ENCODE measurements around the gene SLC30A2.

SLC30A2 gene

GRCh38 chr1:26043765-26044164, 2.2 kb downstream of the SLC30A2 start:
- no peak overlapping the region for H3K4me3 ChIP-seq (ENCODE audit: control insufficient read depth, low read depth, low read length)
- no peak for TF ChIP-seq CTCF (conservative IDR thresholded peaks at IDR 0.05; ENCODE audit: control insufficient read depth, insufficient read depth, low read depth, low read length)
- no peak for DNase-seq (ENCODE audit: low read depth)

GRCh38 chr1:26041978-26042377, 3.9 kb downstream of the SLC30A2 start:
- no peak for DNase-seq (ENCODE audit: low read depth)
- H3K4me3 ChIP-seq (ENCODE audit: control insufficient read depth, low read depth, low read length): no peak overlapping the region
- no peak for TF ChIP-seq CTCF (conservative IDR thresholded peaks at IDR 0.05; ENCODE audit: control insufficient read depth, insufficient read depth, low read depth, low read length)

GRCh38 chr1:26041401-26041800, 4.5 kb downstream of the SLC30A2 start:
- no peak for TF ChIP-seq CTCF (conservative IDR thresholded peaks at IDR 0.05; ENCODE audit: control insufficient read depth, insufficient read depth, low read depth, low read length)
- H3K4me3 ChIP-seq (ENCODE audit: control insufficient read depth, low read depth, low read length): no peak overlapping the region
- DNase-seq (ENCODE audit: low read depth): no peak

GRCh38 chr1:26038904-26039303, 7.0 kb downstream of the SLC30A2 start:
- no peak for DNase-seq (ENCODE audit: low read depth)
- TF ChIP-seq CTCF (conservative IDR thresholded peaks at IDR 0.05; ENCODE audit: control insufficient read depth, insufficient read depth, low read depth, low read length): no peak
- no peak overlapping the region for H3K4me3 ChIP-seq (ENCODE audit: control insufficient read depth, low read depth, low read length)

GRCh38 chr1:26038477-26038876, 7.4 kb downstream of the SLC30A2 start:
- no peak overlapping the region for H3K4me3 ChIP-seq (ENCODE audit: control insufficient read depth, low read depth, low read length)
- no peak for DNase-seq (ENCODE audit: low read depth)
- TF ChIP-seq CTCF (conservative IDR thresholded peaks at IDR 0.05; ENCODE audit: control insufficient read depth, insufficient read depth, low read depth, low read length): no peak

GRCh38 chr1:26037904-26038303, 8.0 kb downstream of the SLC30A2 start:
- DNase-seq (ENCODE audit: low read depth): no peak
- no peak for TF ChIP-seq CTCF (conservative IDR thresholded peaks at IDR 0.05; ENCODE audit: control insufficient read depth, insufficient read depth, low read depth, low read length)
- H3K4me3 ChIP-seq (ENCODE audit: control insufficient read depth, low read depth, low read length): no peak overlapping the region

GRCh38 chr1:26036756-26037281, 9.1 kb downstream of the SLC30A2 start:
- DNase-seq (ENCODE audit: low read depth): no peak
- no peak overlapping the region for H3K4me3 ChIP-seq (ENCODE audit: control insufficient read depth, low read depth, low read length)
- no peak for TF ChIP-seq CTCF (conservative IDR thresholded peaks at IDR 0.05; ENCODE audit: control insufficient read depth, insufficient read depth, low read depth, low read length)
